PFSK-1 (cell line): ENCODE results near the gene COL5A3.

Experiments used
- POLR2AphosphoS5 ChIP-seq: IDR thresholded peaks from 2 replicates; pipeline ENCODE4 v1.6.1; 2012; ENCODE audit warnings: low read depth, mild to moderate bottlenecking, control low read depth, low read length, moderate library complexity
- SIN3A ChIP-seq: IDR thresholded peaks from 2 replicates; pipeline ENCODE4 v1.6.1; 2012; ENCODE audit warnings: mild to moderate bottlenecking, low read length, moderate library complexity, borderline replicate concordance; ENCODE audit not compliant: insufficient read depth
- TAF1 ChIP-seq: IDR thresholded peaks from 2 replicates; pipeline ENCODE4 v1.6.1; 2012; ENCODE audit warnings: low read length, control low read depth, borderline replicate concordance; ENCODE audit not compliant: insufficient read depth

- no peak for TF ChIP-seq SIN3A
- no peak for TF ChIP-seq TAF1
- no peak for TF ChIP-seq POLR2AphosphoS5
Measured at GRCh38 chr19:9936326-9937000, 73.8 kb downstream of the COL5A3 start, which contains the start of gene OLFM2.
